K562 (cell line): Measurements from ENCODE around the gene GFRA3.
"Not testable (repeated sequence)": the region's sequence is repeated elsewhere in the genome, so short reads cannot be mapped to it uniquely, and the experiment has no call there.

Experiments used
- EGR1 ChIP-seq: fragments of 450-650 bp; conservative IDR thresholded peaks from 2 replicates; pipeline ENCODE4 v1.6.1; 2017; ENCODE audit warnings: mild to moderate bottlenecking
- MAZ ChIP-seq, 2 experiments: fragments of 450-650 bp in 1 of 2; sonication (generic) in 1 of 2; formaldehyde crosslinking; IDR thresholded peaks in 1 of 2; conservative IDR thresholded peaks in 1 of 2; 2 replicates each; pipeline versions ENCODE4 v1.4.0 to v1.5.0; 2020; ENCODE audit warnings: mild to moderate bottlenecking in 1 of 2, missing genetic modification reagents in 1 of 2

- TF ChIP-seq EGR1; MAZ (CRISPR knock-in tag; conservative IDR thresholded peaks at IDR 0.05 in 1 of 2, IDR thresholded peaks at IDR 0.05 in 1 of 2): not testable (repeated sequence)
Measured at GRCh38 chr5:138247800-138248199, 26.6 kb downstream of the GFRA3 start.
